Measurements from ENCODE around the gene LRRFIP1.

The LRRFIP1 gene

DNA sequence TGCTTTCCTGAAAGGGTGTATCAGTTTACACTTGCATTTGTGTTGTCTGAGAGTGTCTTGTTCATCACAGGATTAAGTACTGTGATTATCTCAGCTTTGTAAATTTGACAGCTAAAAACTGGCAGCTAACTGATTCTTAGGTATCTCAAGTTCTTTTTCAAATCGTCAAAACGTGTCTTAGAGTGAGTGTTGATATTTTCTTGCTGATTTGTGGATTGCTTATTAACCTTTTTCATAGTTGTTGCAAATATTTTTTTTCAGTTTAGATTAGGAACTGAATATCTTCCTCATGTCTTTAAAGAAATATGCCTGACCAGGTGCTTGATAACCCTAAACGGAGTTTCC lies 41.9 kb downstream of the LRRFIP1 start:
- Histone ChIP-seq H3K23ac (ENCODE audit: low read depth, low read length, poor library complexity) (no peak overlapping the region), H2BK120ac (ENCODE audit: low read depth, low read length) (no peak overlapping the region), H3K4ac (ENCODE audit: low read length) (no peak overlapping the region), H3K36me3 (replicated peaks in 1 of 2; ENCODE audit: control insufficient read depth in 2 of 2, insufficient read depth in 2 of 2, low read length in 2 of 2) (peaks cover 0 to 5% of the 10 kb centered on the region in 2 donors), H2AFZ (ENCODE audit: low read length) (no peak overlapping the region), H2AK5ac (ENCODE audit: low read depth, low read length) (no peak overlapping the region), H3K14ac (ENCODE audit: low read length) (no peak overlapping the region), H3K27ac (replicated peaks; ENCODE audit: low read length) (no peak overlapping the region), H4K91ac (ENCODE audit: low read depth, low read length, poor library complexity) (no peak overlapping the region), H3K27me3 (ENCODE audit: control insufficient read depth in 3 of 3, insufficient read depth in 3 of 3, low read depth in 1 of 3, low read length in 3 of 3) (no peaks in the 10 kb centered on the region), H3K4me1 (ENCODE audit: control insufficient read depth in 2 of 2, insufficient read depth in 1 of 2, low read depth in 1 of 2, low read length in 2 of 2) (peaks cover 16 to 35% of the 10 kb centered on the region in 2 donors), H2BK5ac (ENCODE audit: low read length) (no peak overlapping the region), H3K9ac (ENCODE audit: low read depth, low read length, poor library complexity) (no peak overlapping the region), H2BK15ac (ENCODE audit: low read length) (no peak overlapping the region), H3K18ac (ENCODE audit: low read length) (no peak overlapping the region), H3K9me3 (replicated peaks in 1 of 2; ENCODE audit: control insufficient read depth in 2 of 2, insufficient read depth in 1 of 2, low read depth in 1 of 2, low read length in 2 of 2) (no peaks in the 10 kb centered on the region), H3K4me3 (ENCODE audit: low read length in 2 of 2) (no peak overlapping the region), H3K4me2 (ENCODE audit: insufficient read depth, low read length, poor library complexity, severe bottlenecking) (no peak overlapping the region), H2BK12ac (ENCODE audit: low read length) (no peak overlapping the region), H4K8ac (ENCODE audit: low read depth, low read length) (no peak overlapping the region), H3K79me1 (ENCODE audit: low read depth, low read length) (peaks cover 2% of the 10 kb centered on the region)
- WGBS, 2 donors (ENCODE audit: extremely low coverage in 2 of 2, insufficient read length in 2 of 2, insufficient replicate concordance in 1 of 2) = no CpG with 5 or more reads among the region's 3 CpGs
- no peak for DNase-seq (ENCODE audit: low spot score)

DNA sequence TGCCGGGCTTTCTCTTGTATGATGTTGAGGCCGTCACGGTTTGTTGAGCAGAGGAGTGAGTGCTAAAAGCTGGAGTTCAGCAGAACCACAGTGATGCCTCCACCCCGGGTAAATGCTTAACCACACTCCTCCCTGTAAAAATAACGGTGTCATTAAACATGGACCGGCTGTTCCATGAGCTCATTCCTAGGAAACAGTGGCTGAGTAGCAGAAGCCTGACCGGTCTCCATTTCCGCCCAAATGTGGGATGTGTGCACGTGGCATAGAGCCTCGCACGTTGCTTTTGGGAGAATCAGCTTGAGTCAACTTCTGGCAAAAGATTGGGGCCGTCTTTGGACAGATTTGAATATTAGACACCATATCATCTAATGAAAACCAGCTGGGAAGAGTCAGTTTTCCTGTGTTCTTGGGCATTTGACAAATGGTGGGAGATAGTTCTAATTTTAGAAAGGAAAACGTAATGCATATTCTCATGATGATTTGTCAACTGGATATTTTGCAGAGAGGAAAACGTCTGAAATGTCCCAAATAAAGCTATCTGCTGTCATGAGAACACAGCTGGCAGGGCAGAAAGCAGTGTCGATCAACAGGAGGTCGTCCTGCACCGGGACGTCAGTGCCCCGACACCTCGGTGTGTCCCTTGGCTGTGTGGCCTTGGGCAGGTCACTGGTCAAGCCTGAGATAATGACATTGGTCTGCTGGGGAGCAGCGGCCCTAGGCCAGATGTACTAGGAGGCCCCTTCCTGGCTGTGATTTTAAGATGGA lies 42.4 kb downstream of the LRRFIP1 start:
- Histone ChIP-seq H2BK12ac (ENCODE audit: low read length) (no peak overlapping the region), H2AK5ac (ENCODE audit: low read depth, low read length) (no peak overlapping the region), H3K9me3 (replicated peaks in 1 of 2; ENCODE audit: control insufficient read depth in 2 of 2, insufficient read depth in 1 of 2, low read depth in 1 of 2, low read length in 2 of 2) (no peaks in the 10 kb centered on the region), H3K27me3 (ENCODE audit: control insufficient read depth in 3 of 3, insufficient read depth in 3 of 3, low read depth in 1 of 3, low read length in 3 of 3) (no peaks in the 10 kb centered on the region), H2AFZ (ENCODE audit: low read length) (no peak overlapping the region), H3K79me1 (ENCODE audit: low read depth, low read length) (peaks cover 2% of the 10 kb centered on the region), H4K8ac (ENCODE audit: low read depth, low read length) (no peak overlapping the region), H3K18ac (ENCODE audit: low read length) (no peak overlapping the region), H3K4me3 (ENCODE audit: low read length in 2 of 2) (no peak overlapping the region), H3K36me3 (replicated peaks in 1 of 2; ENCODE audit: control insufficient read depth in 2 of 2, insufficient read depth in 2 of 2, low read length in 2 of 2) (peaks cover 0 to 5% of the 10 kb centered on the region in 2 donors), H3K4ac (ENCODE audit: low read length) (no peak overlapping the region), H3K14ac (ENCODE audit: low read length) (no peak overlapping the region), H3K4me1 (ENCODE audit: control insufficient read depth in 2 of 2, insufficient read depth in 1 of 2, low read depth in 1 of 2, low read length in 2 of 2) (peaks cover 20 to 39% of the 10 kb centered on the region in 2 donors), H3K9ac (ENCODE audit: low read depth, low read length, poor library complexity) (no peak overlapping the region), H3K23ac (ENCODE audit: low read depth, low read length, poor library complexity) (no peak overlapping the region), H3K27ac (replicated peaks; ENCODE audit: low read length) (no peak overlapping the region), H2BK5ac (ENCODE audit: low read length) (no peak overlapping the region), H2BK15ac (ENCODE audit: low read length) (no peak overlapping the region), H3K4me2 (ENCODE audit: insufficient read depth, low read length, poor library complexity, severe bottlenecking) (no peak overlapping the region), H4K91ac (ENCODE audit: low read depth, low read length, poor library complexity) (no peak overlapping the region), H2BK120ac (ENCODE audit: low read depth, low read length) (no peak overlapping the region)
- DNase-seq (ENCODE audit: low spot score) = no peak
- WGBS, 2 donors (ENCODE audit: extremely low coverage in 2 of 2, insufficient read length in 2 of 2, insufficient replicate concordance in 1 of 2) = no CpG with 5 or more reads among the region's 21 CpGs

DNA sequence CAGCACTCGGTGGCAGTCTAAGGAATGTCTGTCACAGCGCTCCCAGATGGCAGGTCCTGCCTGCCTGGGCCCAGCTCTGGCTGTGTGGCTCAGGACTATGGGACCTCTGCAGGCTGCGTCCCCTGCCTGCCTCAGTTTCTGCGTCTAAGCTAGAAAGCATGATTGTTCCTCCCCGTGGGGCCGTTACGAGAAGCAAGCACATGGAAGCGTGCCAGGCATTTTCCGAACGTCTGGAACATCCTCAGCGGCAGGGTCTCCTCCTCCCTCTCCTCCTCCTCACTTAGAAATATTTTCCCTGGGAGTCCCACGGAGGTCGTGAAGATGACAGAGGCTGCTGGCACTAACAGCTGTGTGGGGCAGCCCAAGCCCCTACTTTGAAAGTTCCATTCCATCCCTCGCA lies 43.3 kb downstream of the LRRFIP1 start:
- H2BK120ac ChIP-seq (ENCODE audit: low read depth, low read length) = no peak overlapping the region
- no peak overlapping the region for H3K23ac ChIP-seq (ENCODE audit: low read depth, low read length, poor library complexity)
- H3K4me1 ChIP-seq (ENCODE audit: control insufficient read depth in 2 of 2, insufficient read depth in 1 of 2, low read depth in 1 of 2, low read length in 2 of 2) = peaks cover 22 to 42% of the 10 kb centered on the region in 2 donors
- H3K18ac ChIP-seq (ENCODE audit: low read length) = peak overlapping the region; percentile 42
- no peak overlapping the region for H3K14ac ChIP-seq (ENCODE audit: low read length)
- no peak for DNase-seq (ENCODE audit: low spot score)
- no peak overlapping the region for H3K4ac ChIP-seq (ENCODE audit: low read length)
- peak overlapping the region; percentile 26 for H3K9ac ChIP-seq (ENCODE audit: low read depth, low read length, poor library complexity)
- peaks cover 2% of the 10 kb centered on the region for H3K79me1 ChIP-seq (ENCODE audit: low read depth, low read length)
- no peak overlapping the region for H2AFZ ChIP-seq (ENCODE audit: low read length)
- H4K91ac ChIP-seq (ENCODE audit: low read depth, low read length, poor library complexity) = no peak overlapping the region
- no CpG with 5 or more reads among the region's 14 CpGs for WGBS, 2 donors (ENCODE audit: extremely low coverage in 2 of 2, insufficient read length in 2 of 2, insufficient replicate concordance in 1 of 2)
- H3K4me2 ChIP-seq (ENCODE audit: insufficient read depth, low read length, poor library complexity, severe bottlenecking) = no peak overlapping the region
- H3K9me3 ChIP-seq (replicated peaks in 1 of 2; ENCODE audit: control insufficient read depth in 2 of 2, insufficient read depth in 1 of 2, low read depth in 1 of 2, low read length in 2 of 2) = no peaks in the 10 kb centered on the region
- H2BK15ac ChIP-seq (ENCODE audit: low read length) = no peak overlapping the region
- no peak overlapping the region for H2BK12ac ChIP-seq (ENCODE audit: low read length)
- peaks cover 0 to 5% of the 10 kb centered on the region in 2 donors for H3K36me3 ChIP-seq (replicated peaks in 1 of 2; ENCODE audit: control insufficient read depth in 2 of 2, insufficient read depth in 2 of 2, low read length in 2 of 2)
- no peaks in the 10 kb centered on the region for H3K27me3 ChIP-seq (ENCODE audit: control insufficient read depth in 3 of 3, insufficient read depth in 3 of 3, low read depth in 1 of 3, low read length in 3 of 3)
- H4K8ac ChIP-seq (ENCODE audit: low read depth, low read length) = no peak overlapping the region
- no peak overlapping the region for H3K4me3 ChIP-seq (ENCODE audit: low read length in 2 of 2)
- H2BK5ac ChIP-seq (ENCODE audit: low read length) = no peak overlapping the region
- no peak overlapping the region for H3K27ac ChIP-seq (replicated peaks; ENCODE audit: low read length)
- no peak overlapping the region for H2AK5ac ChIP-seq (ENCODE audit: low read depth, low read length)

DNA sequence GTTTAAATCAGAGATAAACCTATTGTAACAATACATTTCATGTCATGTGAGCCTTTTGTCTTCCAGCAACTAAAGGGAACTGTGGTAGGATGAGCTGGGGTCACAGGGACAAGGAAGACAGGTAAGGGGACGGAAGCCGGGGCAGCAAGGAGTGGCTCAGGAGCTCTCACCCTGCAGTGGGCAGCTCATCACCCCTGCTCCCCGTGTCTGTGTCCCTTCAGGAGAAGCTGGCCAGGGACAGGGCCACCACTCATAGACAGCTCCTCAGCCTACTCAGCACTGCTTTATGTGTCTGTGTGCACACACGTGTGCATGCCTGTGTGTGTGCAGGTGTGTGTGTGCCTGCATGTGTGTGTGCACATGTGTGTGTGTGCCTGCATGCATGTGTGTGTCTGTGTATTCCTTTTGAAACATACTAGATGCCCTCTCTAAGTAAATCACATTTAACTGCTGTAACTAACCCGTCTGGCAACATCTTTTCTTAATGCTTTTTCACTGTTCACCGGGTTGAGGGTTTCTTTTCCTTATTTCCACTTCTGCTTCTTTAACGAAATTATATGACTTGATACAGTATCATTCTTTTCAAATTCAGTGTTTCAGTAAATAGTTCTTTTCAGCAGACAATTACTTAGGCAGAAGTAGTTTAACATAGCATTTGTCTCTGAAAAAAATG lies 44.2 kb downstream of the LRRFIP1 start:
- no CpG with 5 or more reads among the region's 7 CpGs for WGBS, 2 donors (ENCODE audit: extremely low coverage in 2 of 2, insufficient read length in 2 of 2, insufficient replicate concordance in 1 of 2)
- no peak overlapping the region for H2BK12ac ChIP-seq (ENCODE audit: low read length)

More for the DNA sequence above, 44.2 kb downstream of the LRRFIP1 start:
- Histone ChIP-seq H3K27ac (replicated peaks; ENCODE audit: low read length) (no peak overlapping the region), H3K18ac (ENCODE audit: low read length) (no peak overlapping the region), H4K91ac (ENCODE audit: low read depth, low read length, poor library complexity) (no peak overlapping the region), H2AK5ac (ENCODE audit: low read depth, low read length) (no peak overlapping the region), H3K9me3 (replicated peaks in 1 of 2; ENCODE audit: control insufficient read depth in 2 of 2, insufficient read depth in 1 of 2, low read depth in 1 of 2, low read length in 2 of 2) (no peaks in the 10 kb centered on the region), H3K4ac (ENCODE audit: low read length) (no peak overlapping the region), H2AFZ (ENCODE audit: low read length) (no peak overlapping the region), H3K9ac (ENCODE audit: low read depth, low read length, poor library complexity) (no peak overlapping the region), H3K36me3 (replicated peaks in 1 of 2; ENCODE audit: control insufficient read depth in 2 of 2, insufficient read depth in 2 of 2, low read length in 2 of 2) (peaks cover 0 to 5% of the 10 kb centered on the region in 2 donors), H3K14ac (ENCODE audit: low read length) (no peak overlapping the region), H3K27me3 (ENCODE audit: control insufficient read depth in 3 of 3, insufficient read depth in 3 of 3, low read depth in 1 of 3, low read length in 3 of 3) (no peaks in the 10 kb centered on the region), H3K4me1 (ENCODE audit: control insufficient read depth in 2 of 2, insufficient read depth in 1 of 2, low read depth in 1 of 2, low read length in 2 of 2) (peaks cover 19 to 45% of the 10 kb centered on the region in 2 donors), H2BK120ac (ENCODE audit: low read depth, low read length) (no peak overlapping the region), H3K23ac (ENCODE audit: low read depth, low read length, poor library complexity) (no peak overlapping the region), H3K4me3 (ENCODE audit: low read length in 2 of 2) (peak overlapping the region in 1 of 2 donors; percentile 67), H4K8ac (ENCODE audit: low read depth, low read length) (no peak overlapping the region), H3K79me1 (ENCODE audit: low read depth, low read length) (peaks cover 2% of the 10 kb centered on the region), H3K4me2 (ENCODE audit: insufficient read depth, low read length, poor library complexity, severe bottlenecking) (no peak overlapping the region), H2BK5ac (ENCODE audit: low read length) (no peak overlapping the region), H2BK15ac (ENCODE audit: low read length) (no peak overlapping the region)
- no peak for DNase-seq (ENCODE audit: low spot score)
